NT2/D1 (cell line): ENCODE data around the gene EIF4G1.
A peak's percentile ranks its signal among the peaks of the same experiment; 100 is the strongest.

ENCODE experiments used
- DNase-seq: peaks from one replicate; pipeline ENCODE4 v3.0.0-alpha.2; 2011; ENCODE audit warnings: low read depth, low spot score
- H3K27me3 ChIP-seq: 2 replicates; pipeline ENCODE4 v1.6.0; 2011; ENCODE audit warnings: mild to moderate bottlenecking; ENCODE audit not compliant: insufficient read length, insufficient read depth
- H3K36me3 ChIP-seq: 2 replicates; pipeline ENCODE4 v1.6.1; 2011; ENCODE audit warnings: mild to moderate bottlenecking, low read length, mixed read lengths; ENCODE audit not compliant: insufficient read depth, insufficient read length
- H3K4me1 ChIP-seq: 2 replicates; pipeline ENCODE4 v1.5.1; 2011; ENCODE audit not compliant: insufficient read depth, insufficient read length
- H3K4me3 ChIP-seq: 2 replicates; pipeline ENCODE4 v1.5.1; 2011; ENCODE audit warnings: low read depth; ENCODE audit not compliant: insufficient read length
- H3K9ac ChIP-seq: 2 replicates; pipeline ENCODE4 v1.6.0; 2011; ENCODE audit warnings: low read depth; ENCODE audit not compliant: insufficient read length
- H3K9me3 ChIP-seq: 2 replicates; pipeline ENCODE4 v1.5.1; 2011; ENCODE audit warnings: mild to moderate bottlenecking, low read length; ENCODE audit not compliant: insufficient read depth
- SUZ12 ChIP-seq: IDR thresholded peaks from 2 replicates; pipeline ENCODE4 v1.6.1; 2011; ENCODE audit not compliant: insufficient read length, insufficient read depth; ENCODE audit errors: extremely low read depth
- YY1 ChIP-seq: IDR thresholded peaks from 2 replicates; pipeline ENCODE4 v1.6.1; 2011; ENCODE audit not compliant: insufficient read length, insufficient read depth
- ZNF274 ChIP-seq: IDR thresholded peaks from 2 replicates; pipeline ENCODE4 v1.6.1; 2011; ENCODE audit warnings: mild to moderate bottlenecking, low read depth, low read length

The EIF4G1 gene

DNA sequence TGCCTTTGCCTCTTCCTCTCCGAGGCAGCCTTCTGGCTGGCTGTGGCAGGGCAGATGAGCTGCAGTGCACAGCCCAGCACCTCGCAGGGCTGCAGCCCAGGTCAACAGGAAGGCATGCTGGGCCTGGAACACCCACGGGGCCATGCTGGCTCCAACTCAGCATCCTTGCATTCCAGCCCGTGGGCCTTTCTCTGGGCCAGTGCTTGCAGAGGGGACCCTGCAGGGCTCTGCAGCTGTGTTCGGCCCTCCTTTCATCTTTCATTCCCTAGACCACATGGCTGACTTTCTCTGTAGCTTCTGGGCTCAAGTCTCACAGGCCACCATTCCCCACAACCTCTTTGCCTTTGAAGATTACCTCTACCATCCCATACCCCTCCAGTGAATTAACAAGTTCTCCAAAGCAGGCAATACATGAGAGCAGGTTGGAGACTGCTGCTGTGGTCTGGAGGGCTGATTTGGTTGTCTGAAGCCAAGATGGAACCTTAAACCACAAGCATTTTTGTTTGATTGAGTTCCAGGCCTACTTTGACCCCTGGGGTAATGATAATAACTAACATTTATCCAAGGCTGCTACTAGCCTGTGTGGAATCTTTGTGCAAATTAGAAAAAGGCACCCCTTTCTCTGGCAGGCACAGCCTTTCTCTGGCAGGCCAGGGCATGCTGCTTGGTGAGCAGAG is 28.9 kb downstream of the EIF4G1 start:
- no peak overlapping the region for H3K9ac ChIP-seq
- no peaks in the 10 kb centered on the region for H3K27me3 ChIP-seq
- no peak overlapping the region for H3K4me3 ChIP-seq
- H3K4me1 ChIP-seq, result peaks cover 22% of the 10 kb centered on the region
- H3K9me3 ChIP-seq, result no peaks in the 10 kb centered on the region
- DNase-seq, result no peak
- no peak for TF ChIP-seq ZNF274
- no peak for TF ChIP-seq YY1
- TF ChIP-seq SUZ12, result no peak
- H3K36me3 ChIP-seq, result peaks cover 62% of the 10 kb centered on the region

DNA sequence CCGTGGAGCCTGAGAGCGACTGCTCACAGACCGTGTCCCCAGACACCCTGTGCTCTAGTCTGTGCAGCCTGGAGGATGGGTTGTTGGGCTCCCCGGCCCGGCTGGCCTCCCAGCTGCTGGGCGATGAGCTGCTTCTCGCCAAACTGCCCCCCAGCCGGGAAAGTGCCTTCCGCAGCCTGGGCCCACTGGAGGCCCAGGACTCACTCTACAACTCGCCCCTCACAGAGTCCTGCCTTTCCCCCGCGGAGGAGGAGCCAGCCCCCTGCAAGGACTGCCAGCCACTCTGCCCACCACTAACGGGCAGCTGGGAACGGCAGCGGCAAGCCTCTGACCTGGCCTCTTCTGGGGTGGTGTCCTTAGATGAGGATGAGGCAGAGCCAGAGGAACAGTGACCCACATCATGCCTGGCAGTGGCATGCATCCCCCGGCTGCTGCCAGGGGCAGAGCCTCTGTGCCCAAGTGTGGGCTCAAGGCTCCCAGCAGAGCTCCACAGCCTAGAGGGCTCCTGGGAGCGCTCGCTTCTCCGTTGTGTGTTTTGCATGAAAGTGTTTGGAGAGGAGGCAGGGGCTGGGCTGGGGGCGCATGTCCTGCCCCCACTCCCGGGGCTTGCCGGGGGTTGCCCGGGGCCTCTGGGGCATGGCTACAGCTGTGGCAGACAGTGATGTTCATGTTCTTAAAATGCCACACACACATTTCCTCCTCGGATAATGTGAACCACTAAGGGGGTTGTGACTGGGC is 30.3 kb downstream of the EIF4G1 start:
- no peaks in the 10 kb centered on the region for H3K27me3 ChIP-seq
- H3K9ac ChIP-seq, result peak overlapping the region; percentile 24
- no peak overlapping the region for H3K4me3 ChIP-seq
- no peak for DNase-seq
- peaks cover 17% of the 10 kb centered on the region for H3K4me1 ChIP-seq
- H3K36me3 ChIP-seq, result peaks cover 66% of the 10 kb centered on the region
- no peaks in the 10 kb centered on the region for H3K9me3 ChIP-seq
- TF ChIP-seq SUZ12 (no peak), ZNF274 (no peak), YY1 (no peak)

DNA sequence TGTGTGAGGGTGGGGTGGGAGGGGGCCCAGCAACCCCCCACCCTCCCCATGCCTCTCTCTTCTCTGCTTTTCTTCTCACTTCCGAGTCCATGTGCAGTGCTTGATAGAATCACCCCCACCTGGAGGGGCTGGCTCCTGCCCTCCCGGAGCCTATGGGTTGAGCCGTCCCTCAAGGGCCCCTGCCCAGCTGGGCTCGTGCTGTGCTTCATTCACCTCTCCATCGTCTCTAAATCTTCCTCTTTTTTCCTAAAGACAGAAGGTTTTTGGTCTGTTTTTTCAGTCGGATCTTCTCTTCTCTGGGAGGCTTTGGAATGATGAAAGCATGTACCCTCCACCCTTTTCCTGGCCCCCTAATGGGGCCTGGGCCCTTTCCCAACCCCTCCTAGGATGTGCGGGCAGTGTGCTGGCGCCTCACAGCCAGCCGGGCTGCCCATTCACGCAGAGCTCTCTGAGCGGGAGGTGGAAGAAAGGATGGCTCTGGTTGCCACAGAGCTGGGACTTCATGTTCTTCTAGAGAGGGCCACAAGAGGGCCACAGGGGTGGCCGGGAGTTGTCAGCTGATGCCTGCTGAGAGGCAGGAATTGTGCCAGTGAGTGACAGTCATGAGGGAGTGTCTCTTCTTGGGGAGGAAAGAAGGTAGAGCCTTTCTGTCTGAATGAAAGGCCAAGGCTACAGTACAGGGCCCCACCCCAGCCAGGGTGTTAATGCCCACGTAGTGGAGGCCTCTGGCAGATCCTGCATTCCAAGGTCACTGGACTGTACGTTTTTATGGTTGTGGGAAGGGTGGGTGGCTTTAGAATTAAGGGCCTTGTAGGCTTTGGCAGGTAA is 31.1 kb downstream of the EIF4G1 start:
- TF ChIP-seq ZNF274, result no peak
- TF ChIP-seq YY1, result no peak
- no peak for TF ChIP-seq SUZ12
- Histone ChIP-seq H3K27me3 (no peaks in the 10 kb centered on the region), H3K4me1 (peaks cover 17% of the 10 kb centered on the region), H3K36me3 (peaks cover 69% of the 10 kb centered on the region), H3K4me3 (no peak overlapping the region), H3K9me3 (no peaks in the 10 kb centered on the region), H3K9ac (peak overlapping the region; percentile 26)
- peak; percentile 66 for DNase-seq

DNA sequence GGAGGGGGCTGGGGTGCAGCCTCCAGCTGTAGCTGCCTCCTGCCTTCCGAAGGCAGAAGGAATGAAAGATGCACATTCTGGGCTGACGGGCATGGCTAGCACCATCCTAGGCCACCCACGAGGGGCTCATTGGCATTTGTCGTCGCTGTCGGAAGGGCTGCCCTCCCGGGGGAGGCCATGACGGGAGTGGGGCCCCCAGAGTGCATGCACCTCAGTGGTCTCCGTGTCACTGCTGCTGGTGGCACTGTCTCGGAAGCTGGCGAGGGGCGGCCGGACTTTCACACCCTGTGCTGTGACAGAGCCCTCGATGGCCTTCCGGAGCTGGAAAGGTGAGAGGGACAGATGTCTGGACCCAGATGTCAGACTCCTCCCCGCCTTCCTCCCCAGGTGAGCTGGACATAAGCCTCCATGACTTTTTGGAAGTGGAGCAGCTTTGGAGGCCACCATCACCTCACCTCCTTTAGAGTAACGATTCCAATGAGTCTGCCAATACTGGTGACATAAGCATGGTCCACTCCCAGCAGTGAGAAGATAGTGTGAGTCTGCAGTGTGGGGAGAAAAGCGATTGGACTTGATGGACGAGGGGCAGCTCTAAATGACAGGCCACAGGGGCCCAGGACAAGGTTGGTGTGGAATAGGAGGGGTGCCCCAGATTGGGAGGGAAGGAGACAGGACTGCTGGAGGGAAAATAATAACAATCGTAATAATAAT is 32.2 kb downstream of the EIF4G1 start:
- peaks cover 22% of the 10 kb centered on the region for H3K4me1 ChIP-seq
- TF ChIP-seq YY1, result no peak
- TF ChIP-seq SUZ12, result no peak
- no peak for TF ChIP-seq ZNF274
- no peaks in the 10 kb centered on the region for H3K27me3 ChIP-seq
- no peaks in the 10 kb centered on the region for H3K9me3 ChIP-seq
- H3K4me3 ChIP-seq, result no peak overlapping the region
- no peak for DNase-seq
- H3K36me3 ChIP-seq, result peaks cover 63% of the 10 kb centered on the region
- H3K9ac ChIP-seq, result no peak overlapping the region

DNA sequence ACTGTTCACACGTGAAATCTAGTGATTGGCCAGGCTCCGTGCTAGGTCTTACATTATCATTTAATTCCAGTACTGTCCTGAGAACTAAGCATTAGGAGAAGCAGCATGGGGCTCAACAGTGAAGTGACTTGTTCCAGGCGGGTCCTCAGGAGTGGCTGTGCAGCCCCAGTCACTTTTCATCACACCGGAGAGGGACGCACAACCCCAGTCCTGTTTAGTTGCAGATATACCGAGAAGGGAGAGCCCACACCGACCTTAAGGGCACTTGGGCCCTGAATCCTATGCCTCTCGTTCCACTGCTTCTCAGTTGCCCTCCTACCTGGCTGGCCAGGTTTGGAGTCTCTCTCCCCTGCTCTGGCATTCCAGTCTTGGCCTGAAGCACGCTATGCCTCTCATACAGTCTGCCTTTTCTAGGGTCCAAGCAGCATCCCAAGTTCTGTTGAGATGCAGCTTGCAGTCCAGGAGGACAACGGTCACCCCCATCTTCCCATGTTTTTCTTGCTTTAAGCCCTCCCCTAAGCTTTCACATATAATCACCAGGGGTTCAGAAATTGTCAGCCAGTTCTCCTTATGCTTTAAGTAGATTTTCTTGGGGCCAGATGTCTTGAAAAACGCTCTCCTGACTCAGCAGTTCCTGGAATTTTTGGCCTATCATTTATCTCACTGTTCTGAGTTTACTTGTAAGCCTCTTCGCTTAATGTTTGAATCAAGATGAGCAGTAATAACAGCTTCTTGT is 33.1 kb downstream of the EIF4G1 start:
- Histone ChIP-seq H3K4me3 (no peak overlapping the region), H3K4me1 (peaks cover 26% of the 10 kb centered on the region), H3K36me3 (peaks cover 64% of the 10 kb centered on the region), H3K9ac (no peak overlapping the region), H3K27me3 (no peaks in the 10 kb centered on the region), H3K9me3 (no peaks in the 10 kb centered on the region)
- no peak for DNase-seq
- no peak for TF ChIP-seq SUZ12
- TF ChIP-seq YY1, result no peak
- no peak for TF ChIP-seq ZNF274

DNA sequence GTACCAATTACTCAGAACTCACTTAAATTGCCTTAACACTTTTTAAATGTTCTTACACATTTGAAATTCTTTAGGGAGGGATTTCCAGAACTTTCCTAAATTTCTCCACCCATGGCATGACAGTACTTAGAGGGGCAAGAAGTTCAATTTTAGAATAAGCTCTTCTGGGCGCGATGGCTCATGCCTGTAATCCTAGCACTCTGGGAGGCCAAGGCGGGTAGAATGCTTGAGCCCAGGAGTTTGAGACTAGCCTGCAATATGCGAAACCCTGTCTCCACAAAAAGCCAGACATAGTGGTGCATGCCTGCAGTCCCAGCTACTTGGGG is 33.6 kb downstream of the EIF4G1 start:
- no peak for DNase-seq
- Histone ChIP-seq H3K9ac (no peak overlapping the region), H3K36me3 (peaks cover 64% of the 10 kb centered on the region), H3K27me3 (no peaks in the 10 kb centered on the region), H3K4me1 (peaks cover 23% of the 10 kb centered on the region), H3K9me3 (no peaks in the 10 kb centered on the region), H3K4me3 (no peak overlapping the region)
- no peak for TF ChIP-seq SUZ12
- TF ChIP-seq ZNF274, result no peak
- TF ChIP-seq YY1, result no peak
